MM.1S (cell line): ENCODE data around the gene PTRH1.

Experiments used
- EZH2 ChIP-seq: fragments of 300-600 bp; sonication (generic); optimal IDR thresholded peaks from 2 replicates; pipeline ENCODE3; 2017; ENCODE audit warnings: low read depth, mild to moderate bottlenecking, antibody characterized with exemption, low read length, mixed read lengths
- TF ChIP-seq, protein P1 (sequence below): fragments of 300-600 bp; sonication (generic); IDR thresholded peaks from 2 replicates; pipeline ENCODE4 v1.5.1; 2016; ENCODE audit warnings: antibody characterized with exemption, low read length, mixed read lengths

DNA sequence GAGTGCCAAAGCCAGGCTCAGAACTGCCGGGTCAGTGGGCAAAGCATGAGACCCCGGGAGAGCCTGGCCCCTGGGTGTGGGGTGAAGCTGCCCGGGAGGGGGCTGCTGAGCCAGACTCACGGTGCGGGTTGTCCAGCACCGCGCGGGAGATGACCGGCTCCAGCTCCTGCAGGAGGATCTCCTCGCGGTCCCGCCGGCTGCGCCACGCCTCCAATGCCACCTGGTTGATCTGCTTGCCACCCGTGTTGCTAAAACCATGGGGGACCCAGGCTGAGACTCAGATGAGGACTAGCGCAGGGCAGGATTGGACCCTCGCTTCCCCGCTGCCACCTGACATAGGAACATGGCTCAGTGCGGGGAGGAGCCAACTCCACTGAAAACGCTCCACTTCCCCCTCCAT is 17.0 kb upstream of the PTRH1 start:
- TF ChIP-seq, protein P1, sequence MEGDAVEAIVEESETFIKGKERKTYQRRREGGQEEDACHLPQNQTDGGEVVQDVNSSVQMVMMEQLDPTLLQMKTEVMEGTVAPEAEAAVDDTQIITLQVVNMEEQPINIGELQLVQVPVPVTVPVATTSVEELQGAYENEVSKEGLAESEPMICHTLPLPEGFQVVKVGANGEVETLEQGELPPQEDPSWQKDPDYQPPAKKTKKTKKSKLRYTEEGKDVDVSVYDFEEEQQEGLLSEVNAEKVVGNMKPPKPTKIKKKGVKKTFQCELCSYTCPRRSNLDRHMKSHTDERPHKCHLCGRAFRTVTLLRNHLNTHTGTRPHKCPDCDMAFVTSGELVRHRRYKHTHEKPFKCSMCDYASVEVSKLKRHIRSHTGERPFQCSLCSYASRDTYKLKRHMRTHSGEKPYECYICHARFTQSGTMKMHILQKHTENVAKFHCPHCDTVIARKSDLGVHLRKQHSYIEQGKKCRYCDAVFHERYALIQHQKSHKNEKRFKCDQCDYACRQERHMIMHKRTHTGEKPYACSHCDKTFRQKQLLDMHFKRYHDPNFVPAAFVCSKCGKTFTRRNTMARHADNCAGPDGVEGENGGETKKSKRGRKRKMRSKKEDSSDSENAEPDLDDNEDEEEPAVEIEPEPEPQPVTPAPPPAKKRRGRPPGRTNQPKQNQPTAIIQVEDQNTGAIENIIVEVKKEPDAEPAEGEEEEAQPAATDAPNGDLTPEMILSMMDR: no peak
- no peak for TF ChIP-seq EZH2
